Glutamatergic neuron (in vitro differentiated cells): Measurements from ENCODE around the gene MSMB. TPM values are rescaled to one million over a fixed set of nuclear protein-coding genes. Genes with fewer than 3 reads are reported as not detected.
A peak's percentile ranks its signal among the peaks of the same experiment; 100 is the strongest.

ENCODE experiments used
- DNase-seq: peaks from one replicate; pipeline ENCODE4 v3.0.0; 2022
- H3K27ac Mint-ChIP-seq: one replicate; pipeline ENCODE4 v1.8.0; 2020; ENCODE audit warnings: mild to moderate bottlenecking, mixed read lengths, inconsistent platforms; ENCODE audit not compliant: unreplicated experiment
- H3K27me3 Mint-ChIP-seq: one replicate; pipeline ENCODE4 v1.8.0; 2020; ENCODE audit warnings: mild to moderate bottlenecking, moderate library complexity, mixed read lengths, inconsistent platforms; ENCODE audit not compliant: unreplicated experiment
- H3K36me3 Mint-ChIP-seq: one replicate; pipeline ENCODE4 v1.8.0; 2020; ENCODE audit warnings: mild to moderate bottlenecking, mixed read lengths, inconsistent platforms; ENCODE audit not compliant: unreplicated experiment
- H3K4me1 Mint-ChIP-seq: one replicate; pipeline ENCODE4 v1.8.0; 2020; ENCODE audit warnings: mild to moderate bottlenecking, low read depth, mixed read lengths, inconsistent platforms; ENCODE audit not compliant: unreplicated experiment
- H3K4me3 Mint-ChIP-seq: one replicate; pipeline ENCODE4 v1.8.0; 2020; ENCODE audit warnings: mild to moderate bottlenecking, mixed read lengths, inconsistent platforms; ENCODE audit not compliant: unreplicated experiment
- H3K9me3 Mint-ChIP-seq: one replicate; pipeline ENCODE4 v1.8.0; 2020; ENCODE audit warnings: mild to moderate bottlenecking, moderate library complexity, mixed read lengths, inconsistent platforms; ENCODE audit not compliant: unreplicated experiment
- CTCF ChIP-seq: fragments of 200-600 bp; sonication (generic); IDR thresholded peaks from one replicate; pipeline ENCODE4 v1.5.0; 2021; ENCODE audit not compliant: partially characterized antibody, unreplicated experiment
- total RNA-seq: library from RNA; stranded (reverse); fragmentation: NEBNext Ultra II Directional; extraction: Animal tissue kit (Norgen Biotek cat#: 25700); gene quantifications from one replicate; pipeline ENCODE4 v1.2.1, GENCODE V29; 2021; ENCODE audit not compliant: unreplicated experiment

MSMB gene
- total RNA-seq, 1 donor from 2014 or later, result not detected

- DNase-seq, result no peak
- peak overlapping the region; percentile 87 for H3K27ac Mint-ChIP-seq
- peaks cover 2% of the 10 kb centered on the region for H3K27me3 Mint-ChIP-seq
- no peaks in the 10 kb centered on the region for H3K36me3 Mint-ChIP-seq
- peaks cover 36% of the 10 kb centered on the region for H3K4me1 Mint-ChIP-seq
- peaks cover 8% of the 10 kb centered on the region for H3K9me3 Mint-ChIP-seq
- TF ChIP-seq CTCF, result no peak
- peak overlapping the region; percentile 48 for H3K4me3 Mint-ChIP-seq
These were observed 20.7 kb downstream of the MSMB start for GRCh38 chr10:46025406-46025805.

GRCh38 chr10:46024948-46025347 lies 21.1 kb downstream of the MSMB start:
- peak overlapping the region; percentile 48 for H3K4me3 Mint-ChIP-seq

DNA sequence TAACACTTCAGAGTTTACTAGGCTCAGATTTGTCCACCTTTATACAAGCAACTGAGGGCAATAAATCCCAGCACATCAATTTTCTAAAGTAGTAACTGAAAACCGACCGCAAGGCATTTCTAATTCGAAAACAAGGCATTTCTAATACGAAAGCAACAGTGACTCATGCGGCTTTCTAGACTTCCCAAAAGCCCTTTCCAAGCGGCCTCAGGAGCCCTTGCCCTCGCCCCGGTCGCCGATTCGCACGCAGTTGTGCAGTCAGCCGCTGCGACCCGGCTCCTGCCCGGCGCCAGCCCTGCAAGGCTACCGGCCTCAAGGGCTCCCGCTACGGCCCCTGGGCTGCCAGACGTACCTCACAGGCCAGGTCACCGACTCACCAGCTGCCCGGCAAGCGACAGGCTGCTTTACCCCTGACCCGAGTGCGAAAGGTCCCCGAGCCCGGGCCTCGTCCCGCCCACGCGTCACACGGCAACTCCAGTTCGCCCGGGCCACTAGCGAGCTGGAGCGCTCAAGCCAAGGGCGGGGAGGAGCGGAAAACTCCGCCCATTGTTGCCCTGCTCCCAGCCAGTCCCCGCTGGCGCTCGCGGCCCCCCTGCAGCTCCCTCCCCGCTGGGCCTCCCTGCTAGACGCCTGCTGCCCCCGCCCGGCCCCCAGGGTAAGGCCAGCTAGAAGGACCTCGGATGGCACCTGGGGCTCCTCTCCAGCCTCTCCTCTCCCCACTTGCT lies 22.9 kb downstream of the MSMB start:
- TF ChIP-seq CTCF, result no peak
- DNase-seq, result peak; percentile 95
- Mint-ChIP-seq H3K36me3 (no peaks in the 10 kb centered on the region), H3K4me1 (peaks cover 36% of the 10 kb centered on the region), H3K4me3 (peak overlapping the region; percentile 87), H3K27ac (peak overlapping the region; percentile 69), H3K27me3 (peaks cover 2% of the 10 kb centered on the region), H3K9me3 (peaks cover 3% of the 10 kb centered on the region)

More at GRCh38 chr10:46024948-46025347, 21.1 kb downstream of the MSMB start:
- H3K27ac Mint-ChIP-seq, result peak overlapping the region; percentile 87
- no peak for TF ChIP-seq CTCF
- DNase-seq, result no peak
- no peaks in the 10 kb centered on the region for H3K36me3 Mint-ChIP-seq
- peaks cover 7% of the 10 kb centered on the region for H3K9me3 Mint-ChIP-seq
- peaks cover 2% of the 10 kb centered on the region for H3K27me3 Mint-ChIP-seq
- peaks cover 37% of the 10 kb centered on the region for H3K4me1 Mint-ChIP-seq

GRCh38 chr10:46020344-46020657 lies 25.8 kb downstream of the MSMB start:
- Mint-ChIP-seq H3K4me3 (no peak overlapping the region), H3K27ac (no peak overlapping the region), H3K4me1 (peaks cover 27% of the 10 kb centered on the region), H3K27me3 (peaks cover 2% of the 10 kb centered on the region), H3K9me3 (peaks cover 3% of the 10 kb centered on the region), H3K36me3 (no peaks in the 10 kb centered on the region)
- no peak for TF ChIP-seq CTCF
- DNase-seq, result no peak

GRCh38 chr10:46019569-46020343 lies 26.3 kb downstream of the MSMB start:
- no peak for DNase-seq
- Mint-ChIP-seq H3K4me1 (peaks cover 25% of the 10 kb centered on the region), H3K27ac (peak overlapping the region; percentile 4), H3K4me3 (no peak overlapping the region), H3K36me3 (no peaks in the 10 kb centered on the region), H3K27me3 (peaks cover 2% of the 10 kb centered on the region), H3K9me3 (peaks cover 3% of the 10 kb centered on the region)
- no peak for TF ChIP-seq CTCF
